ENCODE data around the gene BRAT1. TPM values are rescaled to one million over a fixed set of nuclear protein-coding genes. Genes with fewer than 3 reads are reported as not detected.

BRAT1 gene
- total RNA-seq, 4 donors from 2014 or later = 15.5 to 28.3 (median 22.8) TPM

DNA sequence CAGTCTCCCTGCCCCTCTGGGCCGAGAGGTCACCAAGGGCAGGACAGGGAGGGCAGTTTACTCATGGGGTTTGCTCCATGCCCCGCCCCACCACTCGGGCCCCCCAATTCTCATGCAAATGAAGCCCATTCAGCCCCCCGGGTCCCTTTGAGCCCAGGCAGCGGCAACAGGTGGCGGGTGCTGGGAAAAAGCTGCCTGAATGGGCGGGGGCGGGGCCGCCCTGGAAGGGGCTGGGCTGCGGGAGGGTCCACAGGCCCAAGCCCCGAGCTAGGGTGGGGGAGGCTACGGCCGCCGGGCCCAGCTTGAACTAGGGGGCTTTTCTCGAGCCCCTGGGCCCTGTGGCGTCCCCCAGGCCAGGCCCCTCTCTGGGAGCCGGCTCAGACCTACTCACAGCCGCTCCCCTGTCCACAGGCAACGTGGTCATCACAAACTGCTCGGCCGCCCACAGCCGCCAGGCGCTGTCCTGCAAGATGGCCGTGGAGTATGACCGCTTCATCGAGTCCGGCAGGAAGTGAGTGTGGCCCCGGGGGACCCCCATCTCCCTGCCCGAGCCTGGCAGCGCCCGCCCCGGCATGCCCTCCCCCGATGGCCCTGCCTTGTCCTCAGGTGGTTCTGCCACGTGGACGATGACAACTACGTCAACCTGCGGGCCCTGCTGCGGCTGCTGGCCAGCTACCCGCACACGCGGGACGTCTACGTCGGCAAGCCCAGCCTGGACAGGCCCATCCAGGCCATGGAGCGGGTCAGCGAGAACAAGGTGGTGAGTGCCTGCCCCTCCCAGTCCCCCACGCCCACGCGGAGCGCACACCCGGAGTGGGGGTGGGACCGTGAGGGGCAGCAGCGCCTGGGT lies 30.3 kb downstream of the BRAT1 start:
- peaks cover 0 to 29% (median 6%) of the 10 kb centered on the region in 3 donors for H3K36me3 ChIP-seq
- peak overlapping the region; percentile 76 to 91 (median 83) for H3K27ac ChIP-seq
- 40 to 60% methylated on average over 1 to 2 of the region's 53 CpGs for WGBS, 2 donors
- DNase-seq = no peak
- H3K4me1 ChIP-seq = peaks cover 80 to 100% (median 87%) of the 10 kb centered on the region in 3 donors
- H3K27me3 ChIP-seq = peaks cover 0 to 98% (median 3%) of the 10 kb centered on the region in 4 donors
- no peaks in the 10 kb centered on the region for H3K9me3 ChIP-seq
- no peak overlapping the region for H3K4me3 ChIP-seq
- intact Hi-C loops (cut with DNase I) = no loop called here
- TF ChIP-seq, protein P1, sequence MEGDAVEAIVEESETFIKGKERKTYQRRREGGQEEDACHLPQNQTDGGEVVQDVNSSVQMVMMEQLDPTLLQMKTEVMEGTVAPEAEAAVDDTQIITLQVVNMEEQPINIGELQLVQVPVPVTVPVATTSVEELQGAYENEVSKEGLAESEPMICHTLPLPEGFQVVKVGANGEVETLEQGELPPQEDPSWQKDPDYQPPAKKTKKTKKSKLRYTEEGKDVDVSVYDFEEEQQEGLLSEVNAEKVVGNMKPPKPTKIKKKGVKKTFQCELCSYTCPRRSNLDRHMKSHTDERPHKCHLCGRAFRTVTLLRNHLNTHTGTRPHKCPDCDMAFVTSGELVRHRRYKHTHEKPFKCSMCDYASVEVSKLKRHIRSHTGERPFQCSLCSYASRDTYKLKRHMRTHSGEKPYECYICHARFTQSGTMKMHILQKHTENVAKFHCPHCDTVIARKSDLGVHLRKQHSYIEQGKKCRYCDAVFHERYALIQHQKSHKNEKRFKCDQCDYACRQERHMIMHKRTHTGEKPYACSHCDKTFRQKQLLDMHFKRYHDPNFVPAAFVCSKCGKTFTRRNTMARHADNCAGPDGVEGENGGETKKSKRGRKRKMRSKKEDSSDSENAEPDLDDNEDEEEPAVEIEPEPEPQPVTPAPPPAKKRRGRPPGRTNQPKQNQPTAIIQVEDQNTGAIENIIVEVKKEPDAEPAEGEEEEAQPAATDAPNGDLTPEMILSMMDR (IDR thresholded peaks at IDR 0.05) = no peak
- TF ChIP-seq POLR2A (IDR thresholded peaks at IDR 0.05) = no peak

DNA sequence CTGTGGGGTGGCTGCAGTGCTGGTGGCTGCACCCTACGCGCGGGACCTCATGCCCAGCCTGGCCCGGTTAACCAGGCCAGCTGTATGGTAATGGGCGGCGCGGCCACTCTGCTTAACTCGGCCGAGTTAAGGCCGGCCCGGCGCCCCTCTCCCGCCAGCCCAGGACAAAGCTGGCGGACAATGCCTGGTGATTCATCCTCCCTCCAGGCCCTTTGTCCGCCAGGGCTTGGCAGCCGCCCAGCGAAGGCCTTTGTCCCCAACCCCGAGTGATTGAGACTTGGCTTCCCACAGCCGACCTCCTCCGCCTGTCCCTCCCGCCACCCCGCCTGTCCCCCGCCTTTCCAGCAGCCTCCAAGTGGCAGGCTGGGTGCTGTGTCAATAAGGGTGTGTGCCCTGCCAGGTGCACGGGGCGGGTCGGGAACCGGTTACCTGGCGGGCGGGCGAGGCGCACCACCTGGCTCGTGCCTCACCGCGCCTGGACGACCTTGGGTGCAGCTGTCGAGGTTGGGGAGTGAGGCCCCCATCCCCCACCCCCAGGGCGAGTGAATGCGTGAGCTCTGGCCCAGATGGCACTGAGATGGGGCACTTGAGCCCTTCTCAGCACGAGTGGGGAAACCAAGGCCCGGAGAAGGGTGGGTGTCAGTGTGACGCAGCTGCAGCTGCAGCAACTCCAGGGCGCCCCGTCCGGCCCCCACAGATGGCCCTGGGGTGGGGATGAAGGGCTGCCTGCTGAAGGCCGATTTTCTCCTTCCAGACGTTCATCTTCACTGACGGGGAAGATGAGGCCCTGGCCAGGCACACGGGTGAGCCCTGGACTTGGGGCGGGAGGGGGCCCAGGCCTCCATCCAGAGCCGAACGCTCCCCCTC lies 31.1 kb downstream of the BRAT1 start:
- TF ChIP-seq, protein P1 (IDR thresholded peaks at IDR 0.05) = no peak
- TF ChIP-seq POLR2A (IDR thresholded peaks at IDR 0.05) = no peak
- H3K4me3 ChIP-seq = peak overlapping the region; percentile 11 to 69 (median 60)
- H3K9me3 ChIP-seq = no peaks in the 10 kb centered on the region
- H3K36me3 ChIP-seq = peaks cover 0 to 29% (median 6%) of the 10 kb centered on the region in 3 donors
- no peak for DNase-seq
- H3K27ac ChIP-seq = peak overlapping the region; percentile 76 to 91 (median 83)
- H3K4me1 ChIP-seq = peaks cover 75 to 97% (median 79%) of the 10 kb centered on the region in 3 donors
- H3K27me3 ChIP-seq = peaks cover 0 to 94% (median 3%) of the 10 kb centered on the region in 4 donors
- intact Hi-C loops (cut with DNase I) = no loop called here
- 36% methylated on average over 7 of the region's 51 CpGs; no CpG with 5 or more reads in 1 of the 2 donors for WGBS, 2 donors

DNA sequence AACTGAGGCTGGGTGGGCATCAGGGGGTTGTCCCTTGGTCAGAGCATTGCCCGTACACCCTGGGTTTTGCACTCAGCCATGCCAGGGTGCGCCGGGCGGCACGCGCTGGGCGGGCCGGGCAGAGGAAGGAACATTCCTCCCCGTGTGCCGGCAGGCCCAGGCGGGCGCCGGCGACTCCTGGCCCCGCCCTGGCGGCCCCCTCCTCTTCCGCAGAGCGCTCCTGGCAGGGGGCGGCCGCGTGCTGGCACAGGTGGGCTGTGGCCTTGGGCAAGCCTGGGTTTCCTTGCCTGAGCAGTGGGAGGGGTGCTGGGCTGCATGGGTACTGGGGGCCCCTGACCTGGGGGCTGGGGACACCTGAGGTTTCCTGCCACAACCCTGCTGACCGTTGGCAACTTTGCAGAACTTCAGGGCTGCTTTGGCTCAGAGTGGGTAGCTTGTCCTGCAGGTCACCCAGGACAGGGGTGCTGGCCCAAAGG lies 31.8 kb downstream of the BRAT1 start:
- DNase-seq = no peak
- TF ChIP-seq, protein P1 (IDR thresholded peaks at IDR 0.05) = peak in 1 of 6 experiments; percentile 7
- no peak for TF ChIP-seq POLR2A (IDR thresholded peaks at IDR 0.05)
- intact Hi-C loops (cut with DNase I) = no loop called here
- Histone ChIP-seq H3K27ac (peak overlapping the region; percentile 76 to 91 (median 83)), H3K36me3 (peaks cover 0 to 29% (median 6%) of the 10 kb centered on the region in 3 donors), H3K27me3 (peaks cover 0 to 94% (median 5%) of the 10 kb centered on the region in 4 donors), H3K4me3 (peak overlapping the region; percentile 11 to 69 (median 60)), H3K4me1 (peaks cover 75 to 97% (median 76%) of the 10 kb centered on the region in 3 donors), H3K9me3 (no peaks in the 10 kb centered on the region)
- 0% methylated on average over 2 of the region's 22 CpGs; no CpG with 5 or more reads in 1 of the 2 donors for WGBS, 2 donors

DNA sequence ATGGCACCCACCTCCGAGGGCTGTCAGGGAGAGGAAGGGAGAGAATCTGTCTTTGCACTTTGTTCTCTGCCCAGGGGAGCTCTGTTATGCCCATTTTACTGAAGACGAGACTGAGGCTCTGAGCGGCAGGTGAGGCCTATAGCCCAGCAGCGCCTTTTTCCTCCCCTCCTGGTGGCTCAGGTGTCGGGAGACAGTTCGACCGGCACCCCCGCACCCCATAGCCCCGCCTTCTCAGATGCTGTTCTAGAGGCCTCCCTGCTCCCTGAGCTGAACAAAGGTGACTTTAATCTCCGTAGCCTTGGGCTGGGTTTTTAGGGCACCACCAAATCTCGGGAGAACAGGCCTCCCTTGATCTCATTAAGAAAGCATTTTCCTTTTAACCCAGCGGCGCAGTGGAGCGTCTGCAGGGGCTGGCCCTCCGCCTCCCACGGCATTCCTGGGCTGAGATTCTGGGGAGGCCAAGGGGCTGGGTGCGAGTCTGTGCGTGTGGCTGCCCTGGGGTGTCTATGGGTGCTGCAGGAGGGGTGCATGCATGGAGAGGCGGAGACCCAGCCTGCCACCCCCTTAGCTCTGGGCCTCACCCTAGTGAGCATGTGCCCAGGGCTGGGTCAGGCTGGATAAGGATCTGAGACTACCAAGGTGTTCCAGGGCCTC lies 32.4 kb downstream of the BRAT1 start:
- peaks cover 70 to 97% (median 76%) of the 10 kb centered on the region in 3 donors for H3K4me1 ChIP-seq
- peaks cover 0 to 94% (median 5%) of the 10 kb centered on the region in 4 donors for H3K27me3 ChIP-seq
- no peak for DNase-seq
- H3K4me3 ChIP-seq = peak overlapping the region; percentile 25 to 69 (median 60)
- intact Hi-C loops (cut with DNase I) = no loop called here
- 17% methylated on average over 1 of the region's 19 CpGs; no CpG with 5 or more reads in 1 of the 2 donors for WGBS, 2 donors
- peaks cover 0 to 29% (median 6%) of the 10 kb centered on the region in 3 donors for H3K36me3 ChIP-seq
- no peaks in the 10 kb centered on the region for H3K9me3 ChIP-seq
- H3K27ac ChIP-seq = peak overlapping the region; percentile 76 to 91 (median 83)
- TF ChIP-seq, protein P1 (IDR thresholded peaks at IDR 0.05) = peak in 2 of 6 experiments; percentile 3 to 6
- TF ChIP-seq POLR2A (IDR thresholded peaks at IDR 0.05) = no peak
